Smooth muscle cell (in vitro differentiated cells): ENCODE data around the gene ELANE. TPM values are rescaled to one million over a fixed set of nuclear protein-coding genes. Genes with fewer than 3 reads are reported as not detected.

ENCODE experiments used
- DNase-seq: peaks from one replicate; lab custom pipeline; 2025; ENCODE audit not compliant: unreplicated experiment; lab: John Stamatoyannopoulos, UW
- H2AFZ ChIP-seq: fragments of 200-600 bp; sonication (generic); 2 replicates; pipeline ENCODE4 v1.6.0; 2016; ENCODE audit warnings: antibody characterized with exemption, low read depth, mild to moderate bottlenecking
- H3F3A ChIP-seq: fragments of 200-600 bp; sonication (generic); 2 replicates; pipeline ENCODE4 v1.6.0; 2017; ENCODE audit warnings: antibody characterized with exemption, low read depth
- H3K27ac ChIP-seq: fragments of 200-600 bp; sonication (generic); 2 replicates; pipeline ENCODE4 v1.5.1; 2016; ENCODE audit warnings: low read depth, mild to moderate bottlenecking
- H3K27me3 ChIP-seq: fragments of 200-600 bp; sonication (generic); 2 replicates; pipeline ENCODE4 v1.6.1; 2016; ENCODE audit warnings: low read depth, mild to moderate bottlenecking
- H3K36me3 ChIP-seq: fragments of 200-600 bp; sonication (generic); 2 replicates; pipeline ENCODE4 v1.5.1; 2016; ENCODE audit warnings: low read depth
- H3K4me1 ChIP-seq: fragments of 200-600 bp; sonication (generic); 2 replicates; pipeline ENCODE4 v1.5.1; 2016; ENCODE audit warnings: low read depth
- H3K4me2 ChIP-seq: fragments of 200-600 bp; sonication (generic); 2 replicates; pipeline ENCODE4 v1.6.0; 2016; ENCODE audit warnings: mild to moderate bottlenecking
- H3K4me3 ChIP-seq: fragments of 200-600 bp; sonication (generic); 2 replicates; pipeline ENCODE4 v1.5.1; 2016; ENCODE audit warnings: mild to moderate bottlenecking
- H3K79me2 ChIP-seq: fragments of 200-600 bp; sonication (generic); 2 replicates; pipeline ENCODE4 v1.6.0; 2016; ENCODE audit warnings: low read depth, mild to moderate bottlenecking
- H3K9ac ChIP-seq: fragments of 200-600 bp; sonication (generic); 2 replicates; pipeline ENCODE4 v1.6.0; 2016; ENCODE audit warnings: low read depth
- H3K9me3 ChIP-seq: fragments of 200-600 bp; sonication (generic); replicated peaks from 2 replicates; pipeline ENCODE4 v1.5.1; 2016; ENCODE audit warnings: low read depth
- H4K20me1 ChIP-seq: fragments of 200-600 bp; sonication (generic); 2 replicates; pipeline ENCODE4 v1.6.0; 2016; ENCODE audit warnings: low read depth
- WGBS: methylation state at CpG from one replicate; pipeline ENCODE4 v1.1.7; 2016; ENCODE audit warnings: low lambda C conversion rate; 5-methylcytosine and 5-hydroxymethylcytosine counted together
- polyA plus RNA-seq: library from polyadenylated mRNA; unstranded; fragments of >200 nt; fragmentation: Nextera tagmentation; extraction: Ambion mirVana; gene quantifications from 2 replicates; pipeline ENCODE4 v1.2.1, GENCODE V29; 2016
- total RNA-seq: library from RNA; depleted of rRNA; stranded (reverse); fragments of >200 nt; gene quantifications from 2 replicates; pipeline ENCODE4 v1.2.3, GENCODE V29; 2014
- TF ChIP-seq, protein P1 (sequence below): fragments of 200-600 bp; sonication (generic); IDR thresholded peaks from 2 replicates; pipeline ENCODE4 v1.5.1; 2017; ENCODE audit warnings: borderline replicate concordance, mild to moderate bottlenecking, antibody characterized with exemption; ENCODE audit not compliant: insufficient read depth, poor library complexity, severe bottlenecking

ELANE gene
- total and polyA plus RNA-seq, 2 experiments from 2014 or later = not detected

DNA sequence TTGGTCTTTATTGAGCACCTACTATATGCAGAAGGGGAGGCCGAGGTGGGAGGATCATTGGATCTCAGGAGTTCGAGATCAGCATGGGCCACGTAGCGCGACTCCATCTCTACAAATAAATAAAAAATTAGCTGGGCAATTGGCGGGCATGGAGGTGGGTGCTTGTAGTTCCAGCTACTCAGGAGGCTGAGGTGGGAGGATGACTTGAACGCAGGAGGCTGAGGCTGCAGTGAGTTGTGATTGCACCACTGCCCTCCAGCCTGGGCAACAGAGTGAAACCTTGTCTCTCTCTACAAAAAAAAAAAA, 11.2 kb downstream of the ELANE start:
- TF ChIP-seq, protein P1, sequence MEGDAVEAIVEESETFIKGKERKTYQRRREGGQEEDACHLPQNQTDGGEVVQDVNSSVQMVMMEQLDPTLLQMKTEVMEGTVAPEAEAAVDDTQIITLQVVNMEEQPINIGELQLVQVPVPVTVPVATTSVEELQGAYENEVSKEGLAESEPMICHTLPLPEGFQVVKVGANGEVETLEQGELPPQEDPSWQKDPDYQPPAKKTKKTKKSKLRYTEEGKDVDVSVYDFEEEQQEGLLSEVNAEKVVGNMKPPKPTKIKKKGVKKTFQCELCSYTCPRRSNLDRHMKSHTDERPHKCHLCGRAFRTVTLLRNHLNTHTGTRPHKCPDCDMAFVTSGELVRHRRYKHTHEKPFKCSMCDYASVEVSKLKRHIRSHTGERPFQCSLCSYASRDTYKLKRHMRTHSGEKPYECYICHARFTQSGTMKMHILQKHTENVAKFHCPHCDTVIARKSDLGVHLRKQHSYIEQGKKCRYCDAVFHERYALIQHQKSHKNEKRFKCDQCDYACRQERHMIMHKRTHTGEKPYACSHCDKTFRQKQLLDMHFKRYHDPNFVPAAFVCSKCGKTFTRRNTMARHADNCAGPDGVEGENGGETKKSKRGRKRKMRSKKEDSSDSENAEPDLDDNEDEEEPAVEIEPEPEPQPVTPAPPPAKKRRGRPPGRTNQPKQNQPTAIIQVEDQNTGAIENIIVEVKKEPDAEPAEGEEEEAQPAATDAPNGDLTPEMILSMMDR = no peak
- 81% methylated on average over 7 of the region's 7 CpGs for WGBS
- H3K4me2 ChIP-seq = no peak overlapping the region
- H3K36me3 ChIP-seq = no peaks in the 10 kb centered on the region
- H3K79me2 ChIP-seq = no peaks in the 10 kb centered on the region
- H3K27ac ChIP-seq = no peak overlapping the region
- no peaks in the 10 kb centered on the region for H3K9me3 ChIP-seq
- DNase-seq = no peak
- no peaks in the 10 kb centered on the region for H4K20me1 ChIP-seq
- peaks cover 33% of the 10 kb centered on the region for H3K27me3 ChIP-seq
- H3K4me1 ChIP-seq = no peaks in the 10 kb centered on the region
- no peak overlapping the region for H3K4me3 ChIP-seq
- no peak overlapping the region for H2AFZ ChIP-seq
- H3K9ac ChIP-seq = no peak overlapping the region
- H3F3A ChIP-seq = no peaks in the 10 kb centered on the region

DNA sequence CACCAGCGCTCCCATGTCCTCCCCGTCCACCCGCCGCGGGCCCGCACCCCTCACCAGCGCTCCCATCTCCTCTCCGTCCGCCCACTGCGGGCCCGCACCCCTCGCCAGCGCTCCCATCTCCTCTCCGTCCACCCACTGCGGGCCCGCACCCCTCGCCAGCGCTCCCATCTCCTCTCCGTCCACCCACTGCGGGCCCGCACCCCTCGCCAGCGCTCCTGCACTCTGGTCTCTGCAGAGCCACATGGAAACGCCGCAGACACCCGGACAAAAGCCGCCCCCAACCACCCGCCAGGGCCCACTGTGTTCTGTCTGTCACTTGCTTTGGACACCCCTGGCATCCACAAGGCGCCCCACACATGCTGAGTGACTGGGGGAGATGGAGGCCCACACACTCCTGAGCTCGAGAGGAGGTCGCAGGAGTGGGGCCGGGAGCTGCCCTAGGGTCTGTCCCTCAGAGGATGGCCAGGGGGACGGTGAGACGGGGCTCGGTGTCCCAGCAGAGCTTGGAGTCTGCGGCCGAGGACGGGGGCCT, 14.7 kb downstream of the ELANE start:
- Histone ChIP-seq H3K9me3 (no peaks in the 10 kb centered on the region), H3K4me2 (no peak overlapping the region), H3K9ac (no peak overlapping the region), H2AFZ (no peak overlapping the region), H4K20me1 (peaks cover 18% of the 10 kb centered on the region), H3K27me3 (peaks cover 14% of the 10 kb centered on the region), H3K4me1 (no peaks in the 10 kb centered on the region), H3F3A (no peaks in the 10 kb centered on the region), H3K79me2 (no peaks in the 10 kb centered on the region), H3K27ac (no peak overlapping the region), H3K36me3 (no peaks in the 10 kb centered on the region), H3K4me3 (no peak overlapping the region)
- WGBS = 92% methylated on average over 23 of the region's 38 CpGs
- TF ChIP-seq, protein P1 = no peak
- no peak for DNase-seq

DNA sequence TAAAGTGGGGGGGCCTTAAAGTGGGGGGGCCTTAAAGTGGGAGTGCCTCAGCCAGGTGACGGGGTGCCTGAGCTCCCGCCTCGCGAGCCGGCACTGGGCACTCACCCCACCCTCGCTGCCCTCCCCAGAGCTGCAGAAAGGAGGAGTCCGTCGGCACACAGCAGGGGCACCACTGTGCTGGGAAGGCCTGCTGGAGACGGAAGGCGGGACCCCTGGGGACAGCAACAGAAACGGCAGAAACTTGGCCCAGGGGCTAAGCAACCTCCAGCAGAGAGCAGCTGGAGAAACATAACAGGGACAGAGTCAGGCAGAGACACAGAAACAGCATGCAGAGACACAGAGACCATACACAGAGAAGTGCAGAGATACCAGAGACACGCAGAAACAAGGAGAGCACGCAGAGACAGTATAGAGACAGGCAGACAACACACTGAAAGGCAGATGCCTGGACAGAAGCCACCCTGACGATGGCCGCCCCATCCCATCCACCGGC, 15.2 kb downstream of the ELANE start:
- Histone ChIP-seq H3K4me1 (no peaks in the 10 kb centered on the region), H3K36me3 (no peaks in the 10 kb centered on the region), H2AFZ (no peak overlapping the region), H3K9me3 (no peaks in the 10 kb centered on the region), H4K20me1 (peaks cover 18% of the 10 kb centered on the region), H3K79me2 (no peaks in the 10 kb centered on the region), H3K9ac (no peak overlapping the region), H3K4me3 (no peak overlapping the region), H3K27me3 (peaks cover 10% of the 10 kb centered on the region), H3K27ac (no peak overlapping the region), H3K4me2 (no peak overlapping the region), H3F3A (no peaks in the 10 kb centered on the region)
- DNase-seq = no peak
- 94% methylated on average over 16 of the region's 16 CpGs for WGBS
- TF ChIP-seq, protein P1 = no peak

DNA sequence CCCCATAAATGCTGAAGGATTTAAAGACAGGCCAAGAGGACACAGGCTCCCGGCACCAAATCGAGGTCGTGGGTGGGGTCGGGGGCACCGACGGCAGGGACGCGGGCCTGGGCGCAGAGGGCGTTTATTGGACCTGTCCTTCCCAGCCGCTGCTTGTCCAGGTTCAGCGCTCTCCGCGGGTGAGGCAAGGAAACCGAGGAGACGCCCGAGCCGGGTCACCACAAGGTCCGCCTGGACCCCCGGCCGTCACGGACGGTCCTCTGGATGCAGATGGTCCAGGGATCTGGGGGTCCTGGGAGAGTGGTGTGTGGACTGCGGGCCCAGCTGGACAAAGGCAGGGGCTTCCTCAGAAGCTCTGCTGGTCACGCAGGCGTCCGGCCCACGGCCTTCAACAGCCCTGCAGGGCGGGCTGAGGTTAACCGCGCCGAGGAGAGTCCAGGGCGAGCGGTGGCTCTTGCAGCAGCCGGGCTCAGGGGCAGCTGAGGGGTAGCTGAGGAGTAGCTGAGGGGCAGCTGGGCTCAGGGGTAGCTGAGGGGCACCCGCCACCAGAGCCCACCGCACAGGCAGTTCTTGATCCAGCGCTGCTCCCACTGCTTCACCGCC, 15.9 kb downstream of the ELANE start:
- Histone ChIP-seq H4K20me1 (peaks cover 18% of the 10 kb centered on the region), H3F3A (no peaks in the 10 kb centered on the region), H3K79me2 (no peaks in the 10 kb centered on the region), H3K27me3 (peaks cover 4% of the 10 kb centered on the region), H2AFZ (no peak overlapping the region), H3K4me2 (no peak overlapping the region), H3K9me3 (no peaks in the 10 kb centered on the region), H3K4me3 (no peak overlapping the region), H3K9ac (no peak overlapping the region), H3K27ac (no peak overlapping the region), H3K4me1 (no peaks in the 10 kb centered on the region), H3K36me3 (no peaks in the 10 kb centered on the region)
- DNase-seq = no peak
- 97% methylated on average over 35 of the region's 39 CpGs for whole genome bisulfite sequencing
- TF ChIP-seq, protein P1 = no peak
